Measurements from ENCODE around the gene AGO3. TPM values are rescaled to one million over a fixed set of nuclear protein-coding genes. Genes with fewer than 3 reads are reported as not detected.
"Not testable (repeated sequence)": the region's sequence is repeated elsewhere in the genome, so short reads cannot be mapped to it uniquely, and the experiment has no call there.

AGO3 gene
- total and polyA plus RNA-seq, 2 experiments from 2014 or later, result 19.2 to 27.3 TPM

- H2AFZ ChIP-seq; H3K4me1 Mint-ChIP-seq; H3K27me3 ChIP-seq (ENCODE audit: insufficient read depth); H3K4me3 ChIP-seq; H3K4me2 ChIP-seq; H4K20me1 ChIP-seq (replicated peaks; ENCODE audit: insufficient read depth); H3K9me3 Mint-ChIP-seq; H3K27me3 Mint-ChIP-seq (ENCODE audit: insufficient read depth, low read depth, poor library complexity); DNase-seq (ENCODE audit: low spot score); H3K79me2 ChIP-seq (replicated peaks; ENCODE audit: insufficient read depth); H3K9me2 ChIP-seq (ENCODE audit: insufficient read depth); H3K4me3 Mint-ChIP-seq; H3F3A ChIP-seq (replicated peaks; ENCODE audit: low read depth); ATAC-seq; H3K27ac Mint-ChIP-seq; H3K27ac ChIP-seq (ENCODE audit: low read depth); H3K4me1 ChIP-seq (ENCODE audit: insufficient read depth); H3K36me3 ChIP-seq (ENCODE audit: insufficient read depth): not testable (repeated sequence)
- H3K36me3 Mint-ChIP-seq (ENCODE audit: low read depth), result peaks cover 19% of the 10 kb centered on the region
Measured at GRCh38 chr1:35972631-35973030, 41.7 kb downstream of the AGO3 start.

DNA sequence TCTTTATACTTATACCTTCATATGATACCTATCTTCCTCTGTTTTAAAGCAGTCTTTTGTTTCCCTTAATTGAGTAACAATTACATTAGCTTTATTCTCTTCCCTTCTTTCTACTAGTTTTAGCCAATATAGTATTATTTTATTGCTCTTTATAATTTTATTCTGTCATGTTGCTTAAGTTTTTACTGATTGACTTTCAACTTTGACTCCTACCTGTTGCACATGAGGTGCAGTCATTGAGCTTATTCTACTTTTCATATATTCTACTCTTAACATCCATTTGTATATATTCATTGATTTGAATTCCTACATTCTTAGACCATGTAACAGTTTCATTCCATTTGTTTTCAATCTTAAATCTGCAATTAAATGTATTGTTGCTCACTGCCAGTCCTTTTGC lies 49.2 kb downstream of the AGO3 start:
- H3K36me3 Mint-ChIP-seq (ENCODE audit: low read depth), result peaks cover 16% of the 10 kb centered on the region
- H2AFZ ChIP-seq, result no peak overlapping the region
- no peak for ATAC-seq
- no peak overlapping the region for H3K4me3 Mint-ChIP-seq
- no peaks in the 10 kb centered on the region for H3K4me1 Mint-ChIP-seq
- no peaks in the 10 kb centered on the region for H3K27me3 Mint-ChIP-seq (ENCODE audit: insufficient read depth, low read depth, poor library complexity)
- H3K4me3 ChIP-seq, result no peak overlapping the region
- H3K27ac ChIP-seq (ENCODE audit: low read depth), result no peak overlapping the region
- H3K9me2 ChIP-seq (ENCODE audit: insufficient read depth), result no peaks in the 10 kb centered on the region
- no peak overlapping the region for H3K27ac Mint-ChIP-seq
- H3K79me2 ChIP-seq (replicated peaks; ENCODE audit: insufficient read depth), result no peaks in the 10 kb centered on the region
- H4K20me1 ChIP-seq (replicated peaks; ENCODE audit: insufficient read depth), result no peaks in the 10 kb centered on the region
- H3K27me3 ChIP-seq (ENCODE audit: insufficient read depth), result no peaks in the 10 kb centered on the region
- H3F3A ChIP-seq (replicated peaks; ENCODE audit: low read depth), result no peaks in the 10 kb centered on the region
- no peak for DNase-seq (ENCODE audit: low spot score)
- no peaks in the 10 kb centered on the region for H3K4me1 ChIP-seq (ENCODE audit: insufficient read depth)
- peaks cover 7% of the 10 kb centered on the region; the same call in 1 of the 2 replicates for H3K36me3 ChIP-seq (ENCODE audit: insufficient read depth)
- no peaks in the 10 kb centered on the region for H3K9me3 Mint-ChIP-seq
- H3K4me2 ChIP-seq, result no peak overlapping the region
- TF ChIP-seq ZNF331 (CRISPR knock-in tag; IDR thresholded peaks at IDR 0.05; ENCODE audit: low read depth), result no peak
- no peak for TF ChIP-seq CREB1 (CRISPR knock-in tag; IDR thresholded peaks at IDR 0.05; ENCODE audit: low read depth)
- TF ChIP-seq, protein P1, sequence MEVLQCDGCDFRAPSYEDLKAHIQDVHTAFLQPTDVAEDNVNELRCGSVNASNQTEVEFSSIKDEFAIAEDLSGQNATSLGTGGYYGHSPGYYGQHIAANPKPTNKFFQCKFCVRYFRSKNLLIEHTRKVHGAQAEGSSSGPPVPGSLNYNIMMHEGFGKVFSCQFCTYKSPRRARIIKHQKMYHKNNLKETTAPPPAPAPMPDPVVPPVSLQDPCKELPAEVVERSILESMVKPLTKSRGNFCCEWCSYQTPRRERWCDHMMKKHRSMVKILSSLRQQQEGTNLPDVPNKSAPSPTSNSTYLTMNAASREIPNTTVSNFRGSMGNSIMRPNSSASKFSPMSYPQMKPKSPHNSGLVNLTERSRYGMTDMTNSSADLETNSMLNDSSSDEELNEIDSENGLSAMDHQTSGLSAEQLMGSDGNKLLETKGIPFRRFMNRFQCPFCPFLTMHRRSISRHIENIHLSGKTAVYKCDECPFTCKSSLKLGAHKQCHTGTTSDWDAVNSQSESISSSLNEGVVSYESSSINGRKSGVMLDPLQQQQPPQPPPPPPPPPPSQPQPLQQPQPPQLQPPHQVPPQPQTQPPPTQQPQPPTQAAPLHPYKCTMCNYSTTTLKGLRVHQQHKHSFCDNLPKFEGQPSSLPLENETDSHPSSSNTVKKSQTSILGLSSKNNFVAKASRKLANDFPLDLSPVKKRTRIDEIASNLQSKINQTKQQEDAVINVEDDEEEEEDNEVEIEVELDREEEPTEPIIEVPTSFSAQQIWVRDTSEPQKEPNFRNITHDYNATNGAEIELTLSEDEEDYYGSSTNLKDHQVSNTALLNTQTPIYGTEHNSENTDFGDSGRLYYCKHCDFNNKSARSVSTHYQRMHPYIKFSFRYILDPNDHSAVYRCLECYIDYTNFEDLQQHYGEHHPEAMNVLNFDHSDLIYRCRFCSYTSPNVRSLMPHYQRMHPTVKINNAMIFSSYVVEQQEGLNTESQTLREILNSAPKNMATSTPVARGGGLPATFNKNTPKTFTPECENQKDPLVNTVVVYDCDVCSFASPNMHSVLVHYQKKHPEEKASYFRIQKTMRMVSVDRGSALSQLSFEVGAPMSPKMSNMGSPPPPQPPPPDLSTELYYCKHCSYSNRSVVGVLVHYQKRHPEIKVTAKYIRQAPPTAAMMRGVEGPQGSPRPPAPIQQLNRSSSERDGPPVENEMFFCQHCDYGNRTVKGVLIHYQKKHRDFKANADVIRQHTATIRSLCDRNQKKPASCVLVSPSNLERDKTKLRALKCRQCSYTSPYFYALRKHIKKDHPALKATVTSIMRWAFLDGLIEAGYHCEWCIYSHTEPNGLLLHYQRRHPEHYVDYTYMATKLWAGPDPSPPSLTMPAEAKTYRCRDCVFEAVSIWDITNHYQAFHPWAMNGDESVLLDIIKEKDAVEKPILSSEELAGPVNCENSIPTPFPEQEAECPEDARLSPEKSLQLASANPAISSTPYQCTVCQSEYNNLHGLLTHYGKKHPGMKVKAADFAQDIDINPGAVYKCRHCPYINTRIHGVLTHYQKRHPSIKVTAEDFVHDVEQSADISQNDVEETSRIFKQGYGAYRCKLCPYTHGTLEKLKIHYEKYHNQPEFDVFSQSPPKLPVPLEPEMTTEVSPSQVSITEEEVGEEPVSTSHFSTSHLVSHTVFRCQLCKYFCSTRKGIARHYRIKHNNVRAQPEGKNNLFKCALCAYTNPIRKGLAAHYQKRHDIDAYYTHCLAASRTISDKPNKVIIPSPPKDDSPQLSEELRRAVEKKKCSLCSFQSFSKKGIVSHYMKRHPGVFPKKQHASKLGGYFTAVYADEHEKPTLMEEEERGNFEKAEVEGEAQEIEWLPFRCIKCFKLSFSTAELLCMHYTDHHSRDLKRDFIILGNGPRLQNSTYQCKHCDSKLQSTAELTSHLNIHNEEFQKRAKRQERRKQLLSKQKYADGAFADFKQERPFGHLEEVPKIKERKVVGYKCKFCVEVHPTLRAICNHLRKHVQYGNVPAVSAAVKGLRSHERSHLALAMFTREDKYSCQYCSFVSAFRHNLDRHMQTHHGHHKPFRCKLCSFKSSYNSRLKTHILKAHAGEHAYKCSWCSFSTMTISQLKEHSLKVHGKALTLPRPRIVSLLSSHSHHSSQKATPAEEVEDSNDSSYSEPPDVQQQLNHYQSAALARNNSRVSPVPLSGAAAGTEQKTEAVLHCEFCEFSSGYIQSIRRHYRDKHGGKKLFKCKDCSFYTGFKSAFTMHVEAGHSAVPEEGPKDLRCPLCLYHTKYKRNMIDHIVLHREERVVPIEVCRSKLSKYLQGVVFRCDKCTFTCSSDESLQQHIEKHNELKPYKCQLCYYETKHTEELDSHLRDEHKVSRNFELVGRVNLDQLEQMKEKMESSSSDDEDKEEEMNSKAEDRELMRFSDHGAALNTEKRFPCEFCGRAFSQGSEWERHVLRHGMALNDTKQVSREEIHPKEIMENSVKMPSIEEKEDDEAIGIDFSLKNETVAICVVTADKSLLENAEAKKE (CRISPR knock-in tag; IDR thresholded peaks at IDR 0.05), result no peak
- TF ChIP-seq, protein P2, sequence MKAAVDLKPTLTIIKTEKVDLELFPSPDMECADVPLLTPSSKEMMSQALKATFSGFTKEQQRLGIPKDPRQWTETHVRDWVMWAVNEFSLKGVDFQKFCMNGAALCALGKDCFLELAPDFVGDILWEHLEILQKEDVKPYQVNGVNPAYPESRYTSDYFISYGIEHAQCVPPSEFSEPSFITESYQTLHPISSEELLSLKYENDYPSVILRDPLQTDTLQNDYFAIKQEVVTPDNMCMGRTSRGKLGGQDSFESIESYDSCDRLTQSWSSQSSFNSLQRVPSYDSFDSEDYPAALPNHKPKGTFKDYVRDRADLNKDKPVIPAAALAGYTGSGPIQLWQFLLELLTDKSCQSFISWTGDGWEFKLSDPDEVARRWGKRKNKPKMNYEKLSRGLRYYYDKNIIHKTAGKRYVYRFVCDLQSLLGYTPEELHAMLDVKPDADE (IDR thresholded peaks at IDR 0.05), result no peak
- TF ChIP-seq CTCF (conservative IDR thresholded peaks at IDR 0.05; ENCODE audit: low read depth in 2 of 2), result no peak
- no peak for TF ChIP-seq POLR2AphosphoS5 (IDR thresholded peaks at IDR 0.05; ENCODE audit: low read depth)
- no peak for TF ChIP-seq ZNF114 (CRISPR knock-in tag; IDR thresholded peaks at IDR 0.05)
- TF ChIP-seq NANOG (IDR thresholded peaks at IDR 0.05; ENCODE audit: borderline replicate concordance), result no peak
- TF ChIP-seq JUNB (IDR thresholded peaks at IDR 0.05; ENCODE audit: unreplicated experiment), result no peak
- no peak for TF ChIP-seq EZH2 (IDR thresholded peaks at IDR 0.05; ENCODE audit: low read depth, unreplicated experiment)
